Panc1 (cell line): ENCODE data around the gene CASQ2. TPM values are rescaled to one million over a fixed set of nuclear protein-coding genes. Genes with fewer than 3 reads are reported as not detected.

ENCODE experiments used
- ATAC-seq: fragments of 200-7000 bp; cut with Tn5 transposase; 2 replicates; pipeline ENCODE4 v1.9.1; 2020; ENCODE audit warnings: mild to moderate bottlenecking, moderate library complexity
- BruUV-seq: library from RNA; stranded (reverse); fragments of 400-500 nt; replicated peaks from 2 replicates; lab custom pipeline; 2021; lab: Mats Ljungman, UMichigan
- CTCF ChIA-PET: fragments of 300-600 bp; sonication (Branson Sonifier 250); formaldehyde crosslinking; loops from one replicate; lab custom pipeline; 2022; ENCODE audit warnings: antibody characterized with exemption; lab: Charles Lee
- POLR2A ChIA-PET: fragments of 300-600 bp; sonication (Branson Sonifier 250); formaldehyde crosslinking; loops from one replicate; lab custom pipeline; 2022; ENCODE audit warnings: antibody characterized with exemption; lab: Charles Lee
- DNase-seq: peaks from one replicate; pipeline ENCODE4 v3.0.0-alpha.2; 2010; ENCODE audit warnings: low read depth, low spot score
- H3K27ac ChIP-seq: 2 replicates; pipeline ENCODE4 v1.5.1; 2011; ENCODE audit warnings: mild to moderate bottlenecking, low read length, inconsistent platforms
- H3K27me3 ChIP-seq: fragments of 200-500 bp; sonication (Bioruptor generic); 2 replicates; pipeline ENCODE4 v1.6.0; 2014; ENCODE audit warnings: low read length, inconsistent platforms; ENCODE audit not compliant: control insufficient read depth, insufficient read depth
- H3K36me3 ChIP-seq: fragments of 200-500 bp; sonication (Bioruptor generic); 2 replicates; pipeline ENCODE4 v1.5.1; 2014; ENCODE audit warnings: inconsistent platforms, mild to moderate bottlenecking, low read length, moderate library complexity; ENCODE audit not compliant: control insufficient read depth, insufficient read depth
- H3K4me1 ChIP-seq: 2 replicates; pipeline ENCODE4 v1.5.1; 2011; ENCODE audit warnings: inconsistent platforms, mild to moderate bottlenecking, low read length, moderate library complexity; ENCODE audit not compliant: control insufficient read depth, insufficient read depth
- H3K4me3 ChIP-seq, 2 experiments: 2 replicates each; pipeline ENCODE4 v1.5.1; 2011 to 2012; ENCODE audit warnings: low read depth in 2 of 2, low read length in 2 of 2, mild to moderate bottlenecking in 2 of 2, inconsistent platforms in 1 of 2, moderate library complexity in 1 of 2
- H3K9me3 ChIP-seq: fragments of 200-500 bp; sonication (Bioruptor generic); 2 replicates; pipeline ENCODE4 v1.5.1; 2014; ENCODE audit warnings: low read depth, mild to moderate bottlenecking, inconsistent platforms, low read length, moderate library complexity; ENCODE audit not compliant: control insufficient read depth, insufficient read depth
- POLR2AphosphoS5 ChIP-seq: IDR thresholded peaks from 2 replicates; pipeline ENCODE4 v1.6.1; 2012; ENCODE audit warnings: mild to moderate bottlenecking, low read depth, low read length, moderate library complexity
- SIN3A ChIP-seq: IDR thresholded peaks from 2 replicates; pipeline ENCODE4 v1.6.1; 2012; ENCODE audit warnings: low read depth, mild to moderate bottlenecking, low read length, moderate library complexity, borderline replicate concordance; ENCODE audit not compliant: insufficient read depth
- TCF7L2 ChIP-seq: IDR thresholded peaks from 2 replicates; pipeline ENCODE4 v1.6.1; 2011; ENCODE audit warnings: mild to moderate bottlenecking, low read depth, low read length, inconsistent platforms
- in situ Hi-C: cut with HindIII; loops from 2 replicates; pipeline ENCODE4 v1.10.0; 2016; ENCODE audit warnings: low sequenced_read_pairs, low pct_unique_long_range_greater_than_20kb
- intact Hi-C: fragments of 100-400 bp; cut with micrococcal nuclease; formaldehyde crosslinking; loops from one replicate; pipeline ENCODE4 v1.10.0; 2022; ENCODE audit not compliant: unreplicated experiment
- total RNA-seq: library from RNA; stranded (reverse); gene quantifications from one replicate; pipeline ENCODE4 v1.2.1, GENCODE V29; 2021; ENCODE audit not compliant: unreplicated experiment
- TF ChIP-seq, protein P1 (sequence below): fragments of 450-650 bp; IDR thresholded peaks from 2 replicates; pipeline ENCODE4 v1.5.1; 2017; ENCODE audit warnings: mild to moderate bottlenecking
- TF ChIP-seq, protein P2 (sequence below), 2 experiments: IDR thresholded peaks; 2 replicates each; pipeline ENCODE4 v1.6.1; 2011 to 2012; ENCODE audit warnings: low read depth in 2 of 2, control low read depth in 1 of 2, low read length in 1 of 2, mild to moderate bottlenecking in 1 of 2, moderate library complexity in 1 of 2; ENCODE audit not compliant: insufficient read depth in 1 of 2

Gene CASQ2
- total RNA-seq, 1 experiment from 2014 or later = not detected

DNA sequence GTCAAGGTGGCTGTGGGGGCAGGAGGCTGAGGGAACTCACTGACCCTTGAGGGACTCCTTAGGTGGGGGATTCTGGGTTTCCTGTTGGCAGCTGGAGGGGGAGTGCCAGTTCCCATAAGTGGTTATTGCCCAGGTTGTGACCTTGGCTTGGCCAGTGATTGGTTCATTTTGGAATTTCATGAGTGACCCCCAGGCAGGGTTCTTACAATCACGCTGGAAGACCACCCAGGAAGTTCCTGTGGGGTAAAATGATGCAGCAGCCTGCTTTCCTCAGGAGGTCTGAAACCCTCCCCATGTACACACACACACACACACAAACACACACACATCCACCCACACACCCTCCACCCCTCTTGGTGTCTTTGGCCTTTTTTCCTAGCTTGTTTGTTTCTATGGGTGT, 109.9 kb downstream of the CASQ2 start:
- no peaks in the 10 kb centered on the region for H3K36me3 ChIP-seq
- ChIA-PET CTCF (interaction anchor here (0.7 kb wide), 1 partner anchor 480 kb away, joined by 3 read pairs; no protein-coding TSS in a partner anchor), POLR2A (no interaction called here)
- intact Hi-C loops (no loop called here), in situ Hi-C loops (no loop called here)
- TF ChIP-seq TCF7L2 (no peak), POLR2AphosphoS5 (no peak), SIN3A (no peak)
- TF ChIP-seq, protein P1, sequence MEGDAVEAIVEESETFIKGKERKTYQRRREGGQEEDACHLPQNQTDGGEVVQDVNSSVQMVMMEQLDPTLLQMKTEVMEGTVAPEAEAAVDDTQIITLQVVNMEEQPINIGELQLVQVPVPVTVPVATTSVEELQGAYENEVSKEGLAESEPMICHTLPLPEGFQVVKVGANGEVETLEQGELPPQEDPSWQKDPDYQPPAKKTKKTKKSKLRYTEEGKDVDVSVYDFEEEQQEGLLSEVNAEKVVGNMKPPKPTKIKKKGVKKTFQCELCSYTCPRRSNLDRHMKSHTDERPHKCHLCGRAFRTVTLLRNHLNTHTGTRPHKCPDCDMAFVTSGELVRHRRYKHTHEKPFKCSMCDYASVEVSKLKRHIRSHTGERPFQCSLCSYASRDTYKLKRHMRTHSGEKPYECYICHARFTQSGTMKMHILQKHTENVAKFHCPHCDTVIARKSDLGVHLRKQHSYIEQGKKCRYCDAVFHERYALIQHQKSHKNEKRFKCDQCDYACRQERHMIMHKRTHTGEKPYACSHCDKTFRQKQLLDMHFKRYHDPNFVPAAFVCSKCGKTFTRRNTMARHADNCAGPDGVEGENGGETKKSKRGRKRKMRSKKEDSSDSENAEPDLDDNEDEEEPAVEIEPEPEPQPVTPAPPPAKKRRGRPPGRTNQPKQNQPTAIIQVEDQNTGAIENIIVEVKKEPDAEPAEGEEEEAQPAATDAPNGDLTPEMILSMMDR = no peak
- TF ChIP-seq, protein P2, sequence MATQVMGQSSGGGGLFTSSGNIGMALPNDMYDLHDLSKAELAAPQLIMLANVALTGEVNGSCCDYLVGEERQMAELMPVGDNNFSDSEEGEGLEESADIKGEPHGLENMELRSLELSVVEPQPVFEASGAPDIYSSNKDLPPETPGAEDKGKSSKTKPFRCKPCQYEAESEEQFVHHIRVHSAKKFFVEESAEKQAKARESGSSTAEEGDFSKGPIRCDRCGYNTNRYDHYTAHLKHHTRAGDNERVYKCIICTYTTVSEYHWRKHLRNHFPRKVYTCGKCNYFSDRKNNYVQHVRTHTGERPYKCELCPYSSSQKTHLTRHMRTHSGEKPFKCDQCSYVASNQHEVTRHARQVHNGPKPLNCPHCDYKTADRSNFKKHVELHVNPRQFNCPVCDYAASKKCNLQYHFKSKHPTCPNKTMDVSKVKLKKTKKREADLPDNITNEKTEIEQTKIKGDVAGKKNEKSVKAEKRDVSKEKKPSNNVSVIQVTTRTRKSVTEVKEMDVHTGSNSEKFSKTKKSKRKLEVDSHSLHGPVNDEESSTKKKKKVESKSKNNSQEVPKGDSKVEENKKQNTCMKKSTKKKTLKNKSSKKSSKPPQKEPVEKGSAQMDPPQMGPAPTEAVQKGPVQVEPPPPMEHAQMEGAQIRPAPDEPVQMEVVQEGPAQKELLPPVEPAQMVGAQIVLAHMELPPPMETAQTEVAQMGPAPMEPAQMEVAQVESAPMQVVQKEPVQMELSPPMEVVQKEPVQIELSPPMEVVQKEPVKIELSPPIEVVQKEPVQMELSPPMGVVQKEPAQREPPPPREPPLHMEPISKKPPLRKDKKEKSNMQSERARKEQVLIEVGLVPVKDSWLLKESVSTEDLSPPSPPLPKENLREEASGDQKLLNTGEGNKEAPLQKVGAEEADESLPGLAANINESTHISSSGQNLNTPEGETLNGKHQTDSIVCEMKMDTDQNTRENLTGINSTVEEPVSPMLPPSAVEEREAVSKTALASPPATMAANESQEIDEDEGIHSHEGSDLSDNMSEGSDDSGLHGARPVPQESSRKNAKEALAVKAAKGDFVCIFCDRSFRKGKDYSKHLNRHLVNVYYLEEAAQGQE (IDR thresholded peaks at IDR 0.05; ENCODE audit: insufficient read depth in 1 of 2, low read depth in 2 of 2, low read length in 1 of 2) = no peak
- DNase-seq (no peak), ATAC-seq (no peak)
- no peaks in the 10 kb centered on the region for H3K4me1 ChIP-seq
- no peaks in the 10 kb centered on the region for H3K9me3 ChIP-seq
- H3K27me3 ChIP-seq = no peaks in the 10 kb centered on the region
- no peak overlapping the region for H3K4me3 ChIP-seq
- no peak overlapping the region for H3K27ac ChIP-seq
- no TSS peak for BruUV-seq

DNA sequence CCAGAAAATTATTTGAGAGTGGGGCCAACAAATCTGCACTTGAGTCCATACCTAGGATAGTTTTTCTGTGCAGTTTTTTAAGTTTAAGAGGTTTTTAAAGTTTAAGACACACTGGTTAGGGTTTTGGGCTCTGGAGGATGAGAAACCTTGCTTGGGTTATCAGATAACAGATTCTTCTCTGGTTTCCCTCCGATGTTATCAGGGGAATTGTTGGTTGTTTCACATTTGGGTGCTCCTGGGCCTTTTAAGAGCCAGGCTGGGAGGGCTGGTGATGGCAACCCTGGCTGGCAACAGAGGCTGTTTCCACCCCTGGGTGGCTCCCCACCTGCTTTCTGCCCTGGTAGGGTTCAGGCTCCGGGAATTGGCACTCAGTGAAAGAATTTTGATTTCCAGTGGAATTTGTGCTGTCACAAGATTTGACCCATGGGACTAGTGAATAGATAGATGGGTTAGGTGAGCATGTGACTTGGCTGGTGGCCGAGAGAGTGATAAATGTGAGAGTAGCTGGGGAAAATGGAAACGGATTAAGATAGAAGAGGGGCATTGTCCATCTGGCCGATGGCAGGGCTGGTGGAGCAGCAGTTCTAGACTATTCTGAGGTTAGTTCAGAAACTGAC, 111.9 kb downstream of the CASQ2 start:
- in situ Hi-C loops (no loop called here), intact Hi-C loops (no loop called here)
- ATAC-seq (no peak), DNase-seq (no peak)
- ChIA-PET POLR2A (no interaction called here), CTCF (no interaction called here)
- Histone ChIP-seq H3K27me3 (no peaks in the 10 kb centered on the region), H3K4me3 (no peak overlapping the region), H3K27ac (no peak overlapping the region), H3K4me1 (no peaks in the 10 kb centered on the region), H3K9me3 (no peaks in the 10 kb centered on the region), H3K36me3 (no peaks in the 10 kb centered on the region)
- no TSS peak for BruUV-seq
- TF ChIP-seq POLR2AphosphoS5 (no peak), SIN3A (no peak), TCF7L2 (no peak)
- TF ChIP-seq, protein P1 = no peak
- TF ChIP-seq, protein P2 (IDR thresholded peaks at IDR 0.05; ENCODE audit: insufficient read depth in 1 of 2, low read depth in 2 of 2, low read length in 1 of 2) = no peak
